Neural progenitor cell (in vitro differentiated cells): Measurements from ENCODE around the gene ZNF71. TPM values are rescaled to one million over a fixed set of nuclear protein-coding genes. Genes with fewer than 3 reads are reported as not detected.

Experiments
- DNase-seq: peaks from one replicate; pipeline ENCODE4 v3.0.0-alpha.2; 2016; ENCODE audit warnings: low spot score
- H2AFZ ChIP-seq: fragments of 200-600 bp; sonication (generic); replicated peaks from 2 replicates; pipeline ENCODE4 v1.6.1; 2016; ENCODE audit warnings: antibody characterized with exemption
- H3F3A ChIP-seq: fragments of 200-600 bp; sonication (generic); 2 replicates; pipeline ENCODE4 v1.6.1; 2016; ENCODE audit warnings: antibody characterized with exemption, low read depth
- H3K27ac ChIP-seq: fragments of 200-600 bp; sonication (generic); 2 replicates; pipeline ENCODE4 v1.5.1; 2016; ENCODE audit warnings: mild to moderate bottlenecking
- H3K27me3 ChIP-seq: fragments of 200-600 bp; sonication (generic); 2 replicates; pipeline ENCODE4 v1.6.1; 2016; ENCODE audit warnings: mild to moderate bottlenecking, moderate library complexity
- H3K36me3 ChIP-seq: fragments of 200-600 bp; sonication (generic); 2 replicates; pipeline ENCODE4 v1.5.1; 2016
- H3K4me1 ChIP-seq: fragments of 200-600 bp; sonication (generic); 2 replicates; pipeline ENCODE4 v1.6.1; 2016; ENCODE audit warnings: mixed run types
- H3K4me2 ChIP-seq: fragments of 200-600 bp; sonication (generic); 2 replicates; pipeline ENCODE4 v1.6.1; 2016
- H3K4me3 ChIP-seq: fragments of 200-600 bp; sonication (generic); 2 replicates; pipeline ENCODE4 v1.5.1; 2016
- H3K79me2 ChIP-seq: fragments of 200-600 bp; sonication (generic); 2 replicates; pipeline ENCODE4 v1.6.1; 2016; ENCODE audit warnings: low read depth
- H3K9ac ChIP-seq: fragments of 200-600 bp; sonication (generic); 2 replicates; pipeline ENCODE4 v1.6.1; 2016
- H3K9me3 ChIP-seq: fragments of 200-600 bp; sonication (generic); 2 replicates; pipeline ENCODE4 v1.5.1; 2016; ENCODE audit warnings: low read depth
- H4K20me1 ChIP-seq: fragments of 200-600 bp; sonication (generic); 2 replicates; pipeline ENCODE4 v1.6.1; 2016; ENCODE audit warnings: low read depth
- H3K27ac Mint-ChIP-seq: 3 replicates; pipeline ENCODE4 v1.8.0; 2021; ENCODE audit warnings: mixed read lengths
- H3K27me3 Mint-ChIP-seq: 2 replicates; pipeline ENCODE4 v1.8.0; 2022; ENCODE audit warnings: low read depth, mild to moderate bottlenecking, inconsistent platforms, moderate library complexity, mixed read lengths; ENCODE audit not compliant: insufficient read depth
- H3K36me3 Mint-ChIP-seq: 3 replicates; pipeline ENCODE4 v1.8.0; 2021; ENCODE audit warnings: mixed read lengths
- H3K4me1 Mint-ChIP-seq: 3 replicates; pipeline ENCODE4 v1.8.0; 2021; ENCODE audit warnings: mixed read lengths
- H3K4me3 Mint-ChIP-seq: 3 replicates; pipeline ENCODE4 v1.8.0; 2021; ENCODE audit warnings: mild to moderate bottlenecking, moderate library complexity, mixed read lengths
- H3K9me3 Mint-ChIP-seq: 3 replicates; pipeline ENCODE4 v1.8.0; 2020; ENCODE audit warnings: mixed read lengths
- EZH2 ChIP-seq: fragments of 200-600 bp; sonication (generic); IDR thresholded peaks from 2 replicates; pipeline ENCODE4 v1.6.1; 2017; ENCODE audit warnings: antibody characterized with exemption, mild to moderate bottlenecking, moderate library complexity
- EZH2phosphoT487 ChIP-seq: fragments of 200-600 bp; sonication (generic); IDR thresholded peaks from 2 replicates; pipeline ENCODE4 v1.6.1; 2017; ENCODE audit warnings: antibody characterized with exemption
- total RNA-seq: library from RNA; depleted of rRNA; stranded (reverse); fragments of >200 nt; gene quantifications from 2 replicates; pipeline ENCODE4 v1.2.3, GENCODE V29; 2015; ENCODE audit warnings: low replicate concordance
- TF ChIP-seq, protein P1 (sequence below): fragments of 200-600 bp; sonication (generic); IDR thresholded peaks from 2 replicates; pipeline ENCODE4 v1.5.1; 2017; ENCODE audit warnings: antibody characterized with exemption, mild to moderate bottlenecking

ZNF71 gene
- total RNA-seq, 1 donor from 2014 or later, result 9.3 TPM

GRCh38 chr19:56612737-56613136, 17.6 kb downstream of the ZNF71 start:
- Mint-ChIP-seq H3K36me3 (peaks cover 84% of the 10 kb centered on the region), H3K4me3 (no peak overlapping the region), H3K4me1 (no peaks in the 10 kb centered on the region), H3K27ac (no peak overlapping the region), H3K27me3 (no peaks in the 10 kb centered on the region), H3K9me3 (peaks cover 97% of the 10 kb centered on the region)
- H3K4me1 ChIP-seq, result no peaks in the 10 kb centered on the region
- no peak for DNase-seq
- H4K20me1 ChIP-seq, result no peaks in the 10 kb centered on the region
- H3K4me3 ChIP-seq, result no peak overlapping the region
- no peaks in the 10 kb centered on the region for H3K27me3 ChIP-seq
- H2AFZ ChIP-seq, result no peak overlapping the region
- no peaks in the 10 kb centered on the region for H3F3A ChIP-seq
- no peak overlapping the region for H3K9ac ChIP-seq
- H3K79me2 ChIP-seq, result peaks cover 77% of the 10 kb centered on the region
- H3K9me3 ChIP-seq, result peaks cover 12% of the 10 kb centered on the region
- TF ChIP-seq EZH2phosphoT487 (no peak), EZH2 (no peak)
- TF ChIP-seq, protein P1, sequence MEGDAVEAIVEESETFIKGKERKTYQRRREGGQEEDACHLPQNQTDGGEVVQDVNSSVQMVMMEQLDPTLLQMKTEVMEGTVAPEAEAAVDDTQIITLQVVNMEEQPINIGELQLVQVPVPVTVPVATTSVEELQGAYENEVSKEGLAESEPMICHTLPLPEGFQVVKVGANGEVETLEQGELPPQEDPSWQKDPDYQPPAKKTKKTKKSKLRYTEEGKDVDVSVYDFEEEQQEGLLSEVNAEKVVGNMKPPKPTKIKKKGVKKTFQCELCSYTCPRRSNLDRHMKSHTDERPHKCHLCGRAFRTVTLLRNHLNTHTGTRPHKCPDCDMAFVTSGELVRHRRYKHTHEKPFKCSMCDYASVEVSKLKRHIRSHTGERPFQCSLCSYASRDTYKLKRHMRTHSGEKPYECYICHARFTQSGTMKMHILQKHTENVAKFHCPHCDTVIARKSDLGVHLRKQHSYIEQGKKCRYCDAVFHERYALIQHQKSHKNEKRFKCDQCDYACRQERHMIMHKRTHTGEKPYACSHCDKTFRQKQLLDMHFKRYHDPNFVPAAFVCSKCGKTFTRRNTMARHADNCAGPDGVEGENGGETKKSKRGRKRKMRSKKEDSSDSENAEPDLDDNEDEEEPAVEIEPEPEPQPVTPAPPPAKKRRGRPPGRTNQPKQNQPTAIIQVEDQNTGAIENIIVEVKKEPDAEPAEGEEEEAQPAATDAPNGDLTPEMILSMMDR, result no peak
- peaks cover 14% of the 10 kb centered on the region for H3K36me3 ChIP-seq
- H3K27ac ChIP-seq, result no peak overlapping the region
- H3K4me2 ChIP-seq, result no peak overlapping the region

- Mint-ChIP-seq H3K9me3 (peaks cover 96% of the 10 kb centered on the region), H3K27ac (no peak overlapping the region), H3K4me3 (no peak overlapping the region), H3K4me1 (no peaks in the 10 kb centered on the region), H3K36me3 (peaks cover 83% of the 10 kb centered on the region), H3K27me3 (no peaks in the 10 kb centered on the region)
- no peak for TF ChIP-seq EZH2phosphoT487
- TF ChIP-seq, protein P1, result no peak
- no peak for TF ChIP-seq EZH2
- Histone ChIP-seq H3K36me3 (peaks cover 14% of the 10 kb centered on the region), H3K9ac (no peak overlapping the region), H3F3A (no peaks in the 10 kb centered on the region), H3K79me2 (peaks cover 69% of the 10 kb centered on the region), H3K27me3 (no peaks in the 10 kb centered on the region), H3K4me2 (no peak overlapping the region), H4K20me1 (no peaks in the 10 kb centered on the region), H3K4me3 (no peak overlapping the region), H3K4me1 (no peaks in the 10 kb centered on the region), H3K27ac (no peak overlapping the region), H3K9me3 (peaks cover 12% of the 10 kb centered on the region), H2AFZ (no peak overlapping the region)
- DNase-seq, result no peak
These were observed 18.5 kb downstream of the ZNF71 start for GRCh38 chr19:56613639-56614038.

- Mint-ChIP-seq H3K27ac (no peak overlapping the region), H3K4me1 (no peaks in the 10 kb centered on the region), H3K27me3 (no peaks in the 10 kb centered on the region), H3K9me3 (peaks cover 90% of the 10 kb centered on the region), H3K4me3 (no peak overlapping the region), H3K36me3 (peaks cover 84% of the 10 kb centered on the region)
- peaks cover 14% of the 10 kb centered on the region for H3K36me3 ChIP-seq
- H3K4me1 ChIP-seq, result no peaks in the 10 kb centered on the region
- H4K20me1 ChIP-seq, result no peaks in the 10 kb centered on the region
- DNase-seq, result no peak
- H2AFZ ChIP-seq, result no peak overlapping the region
- no peaks in the 10 kb centered on the region for H3K27me3 ChIP-seq
- TF ChIP-seq, protein P1, result no peak
- TF ChIP-seq EZH2 (no peak), EZH2phosphoT487 (no peak)
- peaks cover 56% of the 10 kb centered on the region for H3K79me2 ChIP-seq
- no peaks in the 10 kb centered on the region for H3F3A ChIP-seq
- H3K9ac ChIP-seq, result no peak overlapping the region
- no peak overlapping the region for H3K27ac ChIP-seq
- H3K9me3 ChIP-seq, result peaks cover 12% of the 10 kb centered on the region
- H3K4me3 ChIP-seq, result no peak overlapping the region
- H3K4me2 ChIP-seq, result no peak overlapping the region
These were observed 22.4 kb downstream of the ZNF71 start for GRCh38 chr19:56617531-56617930.
